Heart right ventricle (tissue), 16 donors: ENCODE measurements around the gene DLEU7. TPM values are rescaled to one million over a fixed set of nuclear protein-coding genes. Genes with fewer than 3 reads are reported as not detected.

Source experiments
- ATAC-seq, 8 donors: fragments of 200-7000 bp; cut with Tn5 transposase; one replicate each; pipeline ENCODE4 v1.9.1; 2020; ENCODE audit warnings: mild to moderate bottlenecking in 8 of 8, moderate library complexity in 8 of 8, moderate number of reproducible peaks in 1 of 8
- DNase-seq, 2 donors: peaks; one replicate each; pipeline ENCODE4 v3.0.0-alpha.2; 2020
- H3K27ac ChIP-seq, 10 donors: fragments of 200-600 bp; sonication (generic) in 2 of 10; one replicate each; pipeline versions ENCODE4 v1.5.0 to v1.8.0; 2020 to 2022; ENCODE audit warnings: mild to moderate bottlenecking in 3 of 10
- H3K27me3 ChIP-seq, 7 donors: fragments of 200-600 bp; one replicate each; pipeline ENCODE4 v1.8.0; 2021 to 2022; ENCODE audit warnings: mild to moderate bottlenecking in 2 of 7
- H3K36me3 ChIP-seq, 9 donors: fragments of 200-600 bp; sonication (generic) in 1 of 9; one replicate each; pipeline versions ENCODE4 v1.5.0 to v1.8.0; 2020 to 2022; ENCODE audit warnings: mild to moderate bottlenecking in 2 of 9
- H3K4me1 ChIP-seq, 9 donors: fragments of 200-600 bp; sonication (generic) in 1 of 9; one replicate each; pipeline versions ENCODE4 v1.5.0 to v1.8.0; 2020 to 2022; ENCODE audit warnings: mild to moderate bottlenecking in 4 of 9
- H3K4me3 ChIP-seq, 10 donors: fragments of 200-600 bp; sonication (generic) in 2 of 10; one replicate each; pipeline versions ENCODE4 v1.5.0 to v1.8.0; 2020 to 2022; ENCODE audit warnings: mild to moderate bottlenecking in 7 of 10, moderate library complexity in 2 of 10
- H3K9me3 ChIP-seq, 11 donors: fragments of 200-600 bp in 10 of 11; sonication (generic) in 2 of 11; one replicate each; pipeline versions ENCODE4 v1.5.0 to v1.8.0; 2013 to 2022; ENCODE audit warnings: mild to moderate bottlenecking in 2 of 11, control low read depth in 1 of 11, moderate library complexity in 1 of 11
- WGBS, 2 donors: extraction: QIAGEN DNeasy Blood & Tissue Kit; methylation state at CpG; one replicate each; pipeline ENCODE4 v1.1.7; 2013; ENCODE audit warnings: inconsistent platforms in 1 of 2; 5-methylcytosine and 5-hydroxymethylcytosine counted together
- intact Hi-C, 10 donors: fragments of 100-400 bp; cut with DNase I; formaldehyde crosslinking; loops; one replicate each; pipeline versions ENCODE4 v1.11.1 to v1.14.2; 2022
- polyA plus RNA-seq, 2 donors: library from polyadenylated mRNA; stranded (reverse); fragments of 200-250 nt; gene quantifications; one replicate each; pipeline ENCODE4 v1.2.3, GENCODE V29; 2013
- total RNA-seq, 10 donors: library from RNA; stranded (reverse); fragmentation: NEBNext Ultra II Directional in 3 of 10; extraction: Animal tissue kit (Norgen Biotek cat#: 25700) in 3 of 10; gene quantifications; one replicate each; pipeline versions ENCODE4 v1.2.1 to v1.2.4, GENCODE V29; 2021 to 2023
- TF ChIP-seq, protein P1 (sequence below), 9 donors: fragments of 200-600 bp; sonication (generic) in 2 of 9; IDR thresholded peaks; one replicate each; pipeline versions ENCODE4 v1.5.0 to v1.8.0; 2021 to 2022; ENCODE audit warnings: antibody characterized with exemption in 9 of 9, mild to moderate bottlenecking in 5 of 9, moderate library complexity in 1 of 9
- donor health status: Arrhythmogenic right ventricular cardiomyopathy.
- donor health status: ischemic (EF 13 %, LVEDD 7.1; RV severe dilation, severe dysfunction).
- donor health status: healthy with polysubstance abuse.
- donor health status: DM: no; HTN: yes; CAD: no.
- donor health status: DM: no; HTN: no; CAD: no.
- donor health status: ischemic (EF 25% LVEDD 6.9; RV normal size, moderate dysfunction).
- donor health status: ischemic (EF 25% LVEDD 5.7; RV mildly dilated, moderate dysfunction).
- donor health status: healthy.
- donor health status: DM: yes; HTN: yes; CAD: no.
- donor health status: Ischemic cardiomyopathy.
- donor health status: ischemic (EF 35%, LVEDD 5.7; RV mildly dilated, moderate dysfunction).
- donor health status: nonischemic (EF 11% LVEDD 7.7; RV severe dilation, severe dysfunction).
- donor health status: DM: yes; HTN: yes; CAD: no.
- donor health status: PGD.
- donor health status: ischemic (EF 29% LVEDD 5.4; RV normal size, mild dysfunction).
- donor health status: nonischemic (EF 23%, LVEDD 6.1; RV moderate dilation, normal function).

The DLEU7 gene
- total and polyA plus RNA-seq, 12 donors, result 0.03 to 0.49 (median 0.12) TPM; not detected in 7

DNA sequence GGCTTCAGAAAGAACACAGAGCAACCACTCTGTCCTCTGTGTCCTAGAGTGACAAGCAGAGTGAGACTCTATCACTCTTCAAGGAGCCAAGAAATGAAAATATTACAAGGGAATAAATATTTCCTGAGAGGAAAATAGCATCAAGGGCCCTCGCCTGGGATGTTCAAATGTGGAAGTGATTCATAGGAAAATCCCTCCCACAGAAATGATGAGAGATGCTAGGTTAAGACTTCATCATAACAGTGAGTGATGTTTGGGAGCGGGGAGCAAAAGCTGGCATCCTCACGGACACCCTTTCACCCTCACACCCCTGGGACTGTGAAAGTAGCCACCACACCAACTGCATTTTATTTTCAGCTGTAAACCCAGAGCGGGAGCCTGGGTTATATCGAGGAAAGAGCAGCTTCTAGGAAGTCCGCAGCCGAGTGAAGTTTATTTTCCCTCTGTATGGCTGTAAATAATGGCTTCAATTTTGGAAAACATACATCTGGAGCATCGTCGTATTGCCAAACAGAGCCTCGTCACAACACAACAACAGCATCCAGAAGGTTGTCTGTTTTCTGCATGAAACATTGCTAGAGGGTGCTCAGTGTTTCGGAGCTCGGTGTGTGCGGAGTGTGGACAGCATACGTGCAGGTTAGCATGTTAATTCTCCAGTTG, 54.8 kb downstream of the DLEU7 start:
- intact Hi-C loops, result loop anchor here in 1 of 10 donors (10.0 kb wide), 1 partner anchor 104 kb away; no protein-coding TSS in a partner anchor
- H3K27ac ChIP-seq, result no peak overlapping the region
- no peaks in the 10 kb centered on the region for H3K27me3 ChIP-seq
- DNase-seq, result no peak
- WGBS, 2 donors, result 83 to 91% methylated on average over 14 of the region's 14 CpGs
- peak in 1 of 8 donors; percentile 26 for ATAC-seq
- no peaks in the 10 kb centered on the region for H3K4me1 ChIP-seq
- TF ChIP-seq, protein P1, sequence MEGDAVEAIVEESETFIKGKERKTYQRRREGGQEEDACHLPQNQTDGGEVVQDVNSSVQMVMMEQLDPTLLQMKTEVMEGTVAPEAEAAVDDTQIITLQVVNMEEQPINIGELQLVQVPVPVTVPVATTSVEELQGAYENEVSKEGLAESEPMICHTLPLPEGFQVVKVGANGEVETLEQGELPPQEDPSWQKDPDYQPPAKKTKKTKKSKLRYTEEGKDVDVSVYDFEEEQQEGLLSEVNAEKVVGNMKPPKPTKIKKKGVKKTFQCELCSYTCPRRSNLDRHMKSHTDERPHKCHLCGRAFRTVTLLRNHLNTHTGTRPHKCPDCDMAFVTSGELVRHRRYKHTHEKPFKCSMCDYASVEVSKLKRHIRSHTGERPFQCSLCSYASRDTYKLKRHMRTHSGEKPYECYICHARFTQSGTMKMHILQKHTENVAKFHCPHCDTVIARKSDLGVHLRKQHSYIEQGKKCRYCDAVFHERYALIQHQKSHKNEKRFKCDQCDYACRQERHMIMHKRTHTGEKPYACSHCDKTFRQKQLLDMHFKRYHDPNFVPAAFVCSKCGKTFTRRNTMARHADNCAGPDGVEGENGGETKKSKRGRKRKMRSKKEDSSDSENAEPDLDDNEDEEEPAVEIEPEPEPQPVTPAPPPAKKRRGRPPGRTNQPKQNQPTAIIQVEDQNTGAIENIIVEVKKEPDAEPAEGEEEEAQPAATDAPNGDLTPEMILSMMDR (IDR thresholded peaks at IDR 0.05), result no peak
- H3K36me3 ChIP-seq, result no peaks in the 10 kb centered on the region
- no peak overlapping the region for H3K4me3 ChIP-seq
- peaks cover 0 to 4% (median 0%) of the 10 kb centered on the region in 11 donors for H3K9me3 ChIP-seq

DNA sequence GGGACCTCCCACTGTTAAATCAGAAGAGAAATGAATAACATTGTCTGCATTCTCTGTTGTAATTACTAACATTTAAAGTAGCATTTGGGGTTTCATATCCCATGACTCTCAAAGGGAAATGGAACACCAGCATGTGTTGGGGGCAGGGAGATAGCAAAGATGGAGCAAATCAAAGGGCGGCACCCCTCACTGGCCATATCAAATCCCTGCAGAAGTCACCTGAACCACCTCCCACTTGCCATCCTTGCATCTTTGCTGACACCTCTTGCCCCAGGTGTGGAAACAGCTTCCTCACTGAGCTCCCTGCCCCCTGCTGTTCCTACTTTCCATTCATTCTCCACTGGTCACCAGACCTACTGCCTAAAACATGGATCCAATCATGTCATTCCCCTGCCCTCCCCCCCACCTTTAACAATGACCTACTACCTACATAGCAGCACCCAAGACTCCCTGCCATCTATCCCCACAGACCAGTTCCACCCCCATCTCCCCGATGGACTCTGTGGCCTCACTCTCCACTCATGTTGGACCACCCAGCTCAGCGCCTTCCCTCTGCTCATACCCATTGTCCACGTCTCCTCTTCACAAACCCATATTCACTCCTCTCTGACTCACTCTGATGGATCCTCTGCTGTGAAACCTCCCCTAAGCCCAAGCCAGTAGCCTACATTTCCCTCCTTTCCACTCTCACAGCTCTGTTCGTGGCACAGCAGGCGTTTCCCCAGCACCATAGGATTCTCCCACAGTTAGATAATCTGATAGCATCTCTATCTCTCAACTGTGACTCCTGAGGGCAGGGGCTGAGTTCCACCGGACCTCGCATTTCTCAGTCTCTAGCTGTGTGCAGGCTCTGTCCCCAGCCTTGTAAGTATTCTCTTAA, 55.9 kb downstream of the DLEU7 start:
- ATAC-seq, result no peak
- DNase-seq, result no peak
- Histone ChIP-seq H3K4me1 (no peaks in the 10 kb centered on the region), H3K4me3 (no peak overlapping the region), H3K36me3 (no peaks in the 10 kb centered on the region), H3K9me3 (no peaks in the 10 kb centered on the region), H3K27ac (no peak overlapping the region), H3K27me3 (no peaks in the 10 kb centered on the region)
- intact Hi-C loops, result loop anchor here in 1 of 10 donors (10.0 kb wide), 1 partner anchor 103 kb away; no protein-coding TSS in a partner anchor
- WGBS, 2 donors, result 90 to 91% methylated on average over 8 of the region's 8 CpGs
- TF ChIP-seq, protein P1 (IDR thresholded peaks at IDR 0.05), result no peak

GRCh38 chr13:50783717-50784290, 59.7 kb downstream of the DLEU7 start:
- no peak overlapping the region for H3K4me3 ChIP-seq
- TF ChIP-seq, protein P1 (IDR thresholded peaks at IDR 0.05), result no peak
- intact Hi-C loops, result loop anchor here in 1 of 10 donors (10.0 kb wide), 1 partner anchor 99 kb away; no protein-coding TSS in a partner anchor
- H3K9me3 ChIP-seq, result no peaks in the 10 kb centered on the region
- H3K27ac ChIP-seq, result no peak overlapping the region
- H3K36me3 ChIP-seq, result no peaks in the 10 kb centered on the region
- no peak for ATAC-seq
- no peaks in the 10 kb centered on the region for H3K27me3 ChIP-seq
- H3K4me1 ChIP-seq, result no peaks in the 10 kb centered on the region
- WGBS, 2 donors, result 90 to 91% methylated on average over 6 of the region's 6 CpGs
- DNase-seq, result no peak

GRCh38 chr13:50783066-50783465, 60.4 kb downstream of the DLEU7 start:
- intact Hi-C loops, result loop anchor here in 1 of 10 donors (10.0 kb wide), 1 partner anchor 98 kb away; no protein-coding TSS in a partner anchor
- no peaks in the 10 kb centered on the region for H3K9me3 ChIP-seq
- no peak for ATAC-seq
- H3K27me3 ChIP-seq, result no peaks in the 10 kb centered on the region
- DNase-seq, result no peak
- no peak overlapping the region for H3K4me3 ChIP-seq
- TF ChIP-seq, protein P1 (IDR thresholded peaks at IDR 0.05), result no peak
- 87 to 88% methylated on average over 2 of the region's 2 CpGs for WGBS, 2 donors
- no peak overlapping the region for H3K27ac ChIP-seq
- H3K36me3 ChIP-seq, result no peaks in the 10 kb centered on the region
- H3K4me1 ChIP-seq, result no peaks in the 10 kb centered on the region
